Hepatocyte (in vitro differentiated cells): ENCODE data around the gene GAB1.

Source experiments
- EZH2 ChIP-seq: fragments of 200-600 bp; sonication (generic); IDR thresholded peaks from 2 replicates; pipeline ENCODE4 v1.6.1; 2016; ENCODE audit warnings: antibody characterized with exemption, mild to moderate bottlenecking, borderline replicate concordance
- EZH2phosphoT487 ChIP-seq: fragments of 200-600 bp; sonication (generic); IDR thresholded peaks from one replicate; pipeline ENCODE4 v1.6.1; 2018; ENCODE audit warnings: antibody characterized with exemption, mild to moderate bottlenecking, low read depth, moderate library complexity; ENCODE audit not compliant: unreplicated experiment, severe bottlenecking
- TF ChIP-seq, protein P1 (sequence below): fragments of 200-600 bp; sonication (generic); IDR thresholded peaks from 2 replicates; pipeline ENCODE4 v1.5.1; 2016; ENCODE audit warnings: antibody characterized with exemption, mild to moderate bottlenecking; ENCODE audit not compliant: poor library complexity

DNA sequence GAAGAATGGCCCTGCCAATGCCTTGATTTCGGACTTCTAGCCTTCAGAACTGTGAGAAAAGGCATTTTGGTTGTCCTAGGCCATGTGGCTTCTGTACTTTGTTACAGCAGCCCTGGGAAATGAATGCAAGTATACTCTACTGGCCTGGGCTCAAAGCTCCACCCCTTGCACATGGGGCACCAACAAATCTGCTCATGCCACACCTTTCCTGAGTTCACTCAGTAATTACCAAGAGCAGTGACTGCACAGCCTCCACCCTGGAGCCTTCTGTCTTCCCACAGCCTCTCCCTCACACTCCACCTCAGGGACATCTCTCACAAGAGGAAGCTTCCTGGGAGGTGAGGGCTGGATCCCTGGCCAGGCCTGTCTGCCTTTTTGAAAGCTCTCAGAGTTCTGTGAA, 29.1 kb upstream of the GAB1 start:
- TF ChIP-seq EZH2 (no peak), EZH2phosphoT487 (no peak)
- TF ChIP-seq, protein P1, sequence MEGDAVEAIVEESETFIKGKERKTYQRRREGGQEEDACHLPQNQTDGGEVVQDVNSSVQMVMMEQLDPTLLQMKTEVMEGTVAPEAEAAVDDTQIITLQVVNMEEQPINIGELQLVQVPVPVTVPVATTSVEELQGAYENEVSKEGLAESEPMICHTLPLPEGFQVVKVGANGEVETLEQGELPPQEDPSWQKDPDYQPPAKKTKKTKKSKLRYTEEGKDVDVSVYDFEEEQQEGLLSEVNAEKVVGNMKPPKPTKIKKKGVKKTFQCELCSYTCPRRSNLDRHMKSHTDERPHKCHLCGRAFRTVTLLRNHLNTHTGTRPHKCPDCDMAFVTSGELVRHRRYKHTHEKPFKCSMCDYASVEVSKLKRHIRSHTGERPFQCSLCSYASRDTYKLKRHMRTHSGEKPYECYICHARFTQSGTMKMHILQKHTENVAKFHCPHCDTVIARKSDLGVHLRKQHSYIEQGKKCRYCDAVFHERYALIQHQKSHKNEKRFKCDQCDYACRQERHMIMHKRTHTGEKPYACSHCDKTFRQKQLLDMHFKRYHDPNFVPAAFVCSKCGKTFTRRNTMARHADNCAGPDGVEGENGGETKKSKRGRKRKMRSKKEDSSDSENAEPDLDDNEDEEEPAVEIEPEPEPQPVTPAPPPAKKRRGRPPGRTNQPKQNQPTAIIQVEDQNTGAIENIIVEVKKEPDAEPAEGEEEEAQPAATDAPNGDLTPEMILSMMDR, result no peak
